ENCODE results near the gene ECE1.

Gene ECE1

GRCh38 chr1:21271550-21271949 lies 18.7 kb downstream of the ECE1 start:
- no peak for TF ChIP-seq CTCF (conservative IDR thresholded peaks at IDR 0.05; ENCODE audit: low read length)
- no peak overlapping the region for H3K4me3 ChIP-seq (ENCODE audit: low read length)
- DNase-seq (ENCODE audit: low read depth): no peak

GRCh38 chr1:21270086-21270689 lies 20.1 kb downstream of the ECE1 start:
- TF ChIP-seq CTCF (conservative IDR thresholded peaks at IDR 0.05; ENCODE audit: low read length): peak; percentile 97
- no peak overlapping the region for H3K4me3 ChIP-seq (ENCODE audit: low read length)
- peak; percentile 62 for DNase-seq (ENCODE audit: low read depth)

- TF ChIP-seq CTCF (conservative IDR thresholded peaks at IDR 0.05; ENCODE audit: low read length): no peak
- no peak for DNase-seq (ENCODE audit: low read depth)
- H3K4me3 ChIP-seq (ENCODE audit: low read length): no peak overlapping the region
These were observed 20.7 kb downstream of the ECE1 start for GRCh38 chr1:21269461-21270085.

GRCh38 chr1:21268281-21269239 lies 21.7 kb downstream of the ECE1 start:
- no peak for TF ChIP-seq CTCF (conservative IDR thresholded peaks at IDR 0.05; ENCODE audit: low read length)

GRCh38 chr1:21267191-21268077 lies 22.8 kb downstream of the ECE1 start:
- no peak overlapping the region for H3K4me3 ChIP-seq (ENCODE audit: low read length)
- DNase-seq (ENCODE audit: low read depth): no peak
- no peak for TF ChIP-seq CTCF (conservative IDR thresholded peaks at IDR 0.05; ENCODE audit: low read length)

More at GRCh38 chr1:21268281-21269239, 21.7 kb downstream of the ECE1 start:
- H3K4me3 ChIP-seq (ENCODE audit: low read length): no peak overlapping the region
- no peak for DNase-seq (ENCODE audit: low read depth)

GRCh38 chr1:21266119-21266774 lies 24.0 kb downstream of the ECE1 start:
- no peak for DNase-seq (ENCODE audit: low read depth)
- no peak for TF ChIP-seq CTCF (conservative IDR thresholded peaks at IDR 0.05; ENCODE audit: low read length)
- H3K4me3 ChIP-seq (ENCODE audit: low read length): no peak overlapping the region
